ENCODE results near the gene CTNND2. TPM values are rescaled to one million over a fixed set of nuclear protein-coding genes. Genes with fewer than 3 reads are reported as not detected.

The CTNND2 gene
- total and polyA plus RNA-seq, 9 of the 15 experiments (the other 6 are each of a cell fraction or from before 2014, with no cell fraction given) = 0.03 to 0.35 TPM; not detected in 7

DNA sequence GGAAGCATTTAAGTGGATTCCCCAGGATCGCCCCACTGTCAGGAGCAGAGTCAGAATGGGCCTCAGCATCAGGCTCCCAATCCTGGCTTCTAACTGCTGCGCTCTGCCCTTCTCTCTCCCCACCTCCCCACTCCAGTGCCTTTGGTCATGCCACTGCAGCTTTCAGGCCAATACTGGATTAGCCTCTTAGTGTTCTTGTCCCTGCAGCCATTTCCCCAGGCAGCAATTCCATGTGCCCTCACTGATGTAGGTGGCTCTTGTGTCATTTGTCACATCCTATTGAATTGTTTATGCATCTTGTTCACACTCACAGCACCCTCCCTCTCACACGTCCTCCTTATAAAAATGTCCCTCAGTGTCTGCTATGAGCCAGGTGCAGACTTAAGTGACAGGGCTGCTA, 599.0 kb downstream of the CTNND2 start (continued):
- TF ChIP-seq, protein P1, sequence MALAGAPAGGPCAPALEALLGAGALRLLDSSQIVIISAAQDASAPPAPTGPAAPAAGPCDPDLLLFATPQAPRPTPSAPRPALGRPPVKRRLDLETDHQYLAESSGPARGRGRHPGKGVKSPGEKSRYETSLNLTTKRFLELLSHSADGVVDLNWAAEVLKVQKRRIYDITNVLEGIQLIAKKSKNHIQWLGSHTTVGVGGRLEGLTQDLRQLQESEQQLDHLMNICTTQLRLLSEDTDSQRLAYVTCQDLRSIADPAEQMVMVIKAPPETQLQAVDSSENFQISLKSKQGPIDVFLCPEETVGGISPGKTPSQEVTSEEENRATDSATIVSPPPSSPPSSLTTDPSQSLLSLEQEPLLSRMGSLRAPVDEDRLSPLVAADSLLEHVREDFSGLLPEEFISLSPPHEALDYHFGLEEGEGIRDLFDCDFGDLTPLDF (CRISPR knock-in tag; IDR thresholded peaks at IDR 0.05) = no peak
- TF ChIP-seq POLR3G (IDR thresholded peaks at IDR 0.05; ENCODE audit: extremely low read depth, insufficient read length, insufficient replicate concordance) = no peak
- TF ChIP-seq SRF (CRISPR knock-in tag; IDR thresholded peaks at IDR 0.05) = no peak
- no peak for TF ChIP-seq ZC3H11A (IDR thresholded peaks at IDR 0.05; ENCODE audit: low read depth, low read length)
- TF ChIP-seq LCOR (CRISPR knock-in tag; IDR thresholded peaks at IDR 0.05) = no peak
- TF ChIP-seq ZSCAN32 (CRISPR knock-in tag; IDR thresholded peaks at IDR 0.05) = no peak
- no peak for TF ChIP-seq NEUROD1 (IDR thresholded peaks at IDR 0.05; ENCODE audit: borderline replicate concordance, low read depth, low read length, partially characterized antibody)
- TF ChIP-seq CHD1 (IDR thresholded peaks at IDR 0.05; ENCODE audit: low read length) = no peak
- TF ChIP-seq RUNX1 (IDR thresholded peaks at IDR 0.05; ENCODE audit: low read depth) = no peak

DNA sequence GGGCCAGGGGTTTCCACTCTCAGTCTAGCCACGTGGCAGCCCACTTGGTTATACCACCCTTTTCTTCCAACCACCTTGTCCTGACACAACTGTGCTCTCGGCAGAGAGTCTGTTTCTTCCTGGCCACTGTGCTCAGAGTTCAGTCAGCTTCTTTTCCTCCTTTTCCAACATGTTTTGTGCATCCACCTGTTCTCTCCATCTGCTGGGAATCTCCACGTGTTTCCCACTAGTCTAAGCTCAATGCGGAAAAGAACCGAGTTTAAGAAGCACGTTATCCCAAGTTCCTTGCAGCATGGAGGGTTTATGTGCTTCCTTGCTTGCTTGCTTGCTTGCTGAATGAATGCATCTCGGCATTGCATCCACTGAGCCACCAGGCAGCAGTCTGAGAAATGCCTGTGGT, 599.6 kb downstream of the CTNND2 start:
- no peak for TF ChIP-seq HEY1 (CRISPR knock-in tag; IDR thresholded peaks at IDR 0.05; ENCODE audit: borderline replicate concordance)
- ChIA-PET POLR2A (no interaction called here), CTCF (ENCODE audit: low intra/inter-chr PET ratio) (no interaction called here)
- ATAC-seq (no peak), FAIRE-seq (no peak), DNase-seq (ENCODE audit: extremely low read depth in 1 of 4, low spot score in 3 of 4) (no peak)
- intact Hi-C loops (cut with micrococcal nuclease) = no loop called here
- no TSS peak for BruUV-seq (replicated peaks)
- no peaks in the 10 kb centered on the region for H3K4me1 ChIP-seq (replicated peaks in 1 of 2; ENCODE audit: control insufficient read depth in 2 of 2, insufficient read depth in 2 of 2, low read length in 2 of 2)
- H3K9me1 ChIP-seq (ENCODE audit: control insufficient read depth, insufficient read depth, low read length) = no peaks in the 10 kb centered on the region
- no peak overlapping the region for H2AFZ ChIP-seq (ENCODE audit: low read depth, low read length)
- in situ Hi-C loops (cut with MboI) = no loop called here
- H3K4me2 ChIP-seq (ENCODE audit: insufficient read depth, low read length) = no peak overlapping the region
- H3K4me3 ChIP-seq = no peak overlapping the region
- no peaks in the 10 kb centered on the region for H3K79me2 ChIP-seq (ENCODE audit: control insufficient read depth, insufficient read depth, low read length)
- no peaks in the 10 kb centered on the region; a peak in 1 of 5 replicates for H3K27me3 ChIP-seq (ENCODE audit: control insufficient read depth in 2 of 2, insufficient read depth in 2 of 2, low read length in 2 of 2)
- H3K27ac ChIP-seq (ENCODE audit: extremely low read depth, low read depth, low read length) = no peak overlapping the region
- WGBS (ENCODE audit: insufficient coverage, low coverage, missing lambda C conversion rate) = 0% methylated on average over 7 of the region's 7 CpGs
- H3K36me3 ChIP-seq (ENCODE audit: control insufficient read depth, insufficient read depth, low read length) = no peaks in the 10 kb centered on the region
- H4K20me1 ChIP-seq (replicated peaks; ENCODE audit: control insufficient read depth, insufficient read depth, low read length) = no peaks in the 10 kb centered on the region
- H3K9ac ChIP-seq (ENCODE audit: insufficient read depth in 1 of 2, low read depth in 2 of 2, low read length in 2 of 2) = no peak overlapping the region
- no peaks in the 10 kb centered on the region for H3K9me3 ChIP-seq (replicated peaks; ENCODE audit: control insufficient read depth, insufficient read depth, low read depth, low read length)

Measured in K562 (cell line).